ENCODE measurements around the gene PPP1R16B.

PPP1R16B gene

DNA sequence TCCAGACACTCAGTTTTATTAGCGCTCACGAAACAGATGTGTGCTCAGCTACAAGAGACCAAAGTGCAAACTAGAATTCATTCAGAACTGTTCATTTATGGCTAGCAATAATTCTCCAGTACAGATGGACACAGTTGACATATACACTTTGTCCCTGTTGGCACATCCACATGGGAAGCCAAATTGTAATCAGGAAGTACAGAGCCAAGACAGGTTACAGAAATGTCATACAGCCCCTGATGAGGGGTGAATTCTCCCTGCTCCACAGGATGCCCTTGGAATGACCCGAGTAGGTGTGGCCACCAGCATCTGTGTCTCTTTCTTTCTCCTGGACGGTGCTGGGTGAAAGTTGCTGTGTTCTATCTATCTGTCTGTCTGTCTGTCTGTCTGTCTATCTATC lies 164.2 kb downstream of the PPP1R16B start:
- H3K4me1 ChIP-seq (ENCODE audit: low read depth, poor library complexity, severe bottlenecking), result no peaks in the 10 kb centered on the region
- no peak overlapping the region for H3K4me3 ChIP-seq (IDR thresholded peaks at IDR 0.05; ENCODE audit: insufficient read depth, low read depth, low read length)
- no peak overlapping the region for H3K4me2 ChIP-seq
- H3K9ac ChIP-seq, result no peak overlapping the region
- no peaks in the 10 kb centered on the region for H4K20me1 ChIP-seq (ENCODE audit: insufficient read depth)
- no peak overlapping the region for H2AFZ ChIP-seq (ENCODE audit: low read depth)
- no peaks in the 10 kb centered on the region for H3K36me3 ChIP-seq (ENCODE audit: insufficient read depth)
- peaks cover 9% of the 10 kb centered on the region; the same call in 1 of the 2 replicates for H3K79me2 ChIP-seq (ENCODE audit: insufficient read depth, low read depth)
- H3K27me3 ChIP-seq (ENCODE audit: insufficient read depth, low read depth), result no peaks in the 10 kb centered on the region
- TF ChIP-seq, protein P1, sequence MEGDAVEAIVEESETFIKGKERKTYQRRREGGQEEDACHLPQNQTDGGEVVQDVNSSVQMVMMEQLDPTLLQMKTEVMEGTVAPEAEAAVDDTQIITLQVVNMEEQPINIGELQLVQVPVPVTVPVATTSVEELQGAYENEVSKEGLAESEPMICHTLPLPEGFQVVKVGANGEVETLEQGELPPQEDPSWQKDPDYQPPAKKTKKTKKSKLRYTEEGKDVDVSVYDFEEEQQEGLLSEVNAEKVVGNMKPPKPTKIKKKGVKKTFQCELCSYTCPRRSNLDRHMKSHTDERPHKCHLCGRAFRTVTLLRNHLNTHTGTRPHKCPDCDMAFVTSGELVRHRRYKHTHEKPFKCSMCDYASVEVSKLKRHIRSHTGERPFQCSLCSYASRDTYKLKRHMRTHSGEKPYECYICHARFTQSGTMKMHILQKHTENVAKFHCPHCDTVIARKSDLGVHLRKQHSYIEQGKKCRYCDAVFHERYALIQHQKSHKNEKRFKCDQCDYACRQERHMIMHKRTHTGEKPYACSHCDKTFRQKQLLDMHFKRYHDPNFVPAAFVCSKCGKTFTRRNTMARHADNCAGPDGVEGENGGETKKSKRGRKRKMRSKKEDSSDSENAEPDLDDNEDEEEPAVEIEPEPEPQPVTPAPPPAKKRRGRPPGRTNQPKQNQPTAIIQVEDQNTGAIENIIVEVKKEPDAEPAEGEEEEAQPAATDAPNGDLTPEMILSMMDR (conservative IDR thresholded peaks at IDR 0.05; ENCODE audit: low read depth, low read length), result no peak
- no peak overlapping the region for H3K27ac ChIP-seq

DNA sequence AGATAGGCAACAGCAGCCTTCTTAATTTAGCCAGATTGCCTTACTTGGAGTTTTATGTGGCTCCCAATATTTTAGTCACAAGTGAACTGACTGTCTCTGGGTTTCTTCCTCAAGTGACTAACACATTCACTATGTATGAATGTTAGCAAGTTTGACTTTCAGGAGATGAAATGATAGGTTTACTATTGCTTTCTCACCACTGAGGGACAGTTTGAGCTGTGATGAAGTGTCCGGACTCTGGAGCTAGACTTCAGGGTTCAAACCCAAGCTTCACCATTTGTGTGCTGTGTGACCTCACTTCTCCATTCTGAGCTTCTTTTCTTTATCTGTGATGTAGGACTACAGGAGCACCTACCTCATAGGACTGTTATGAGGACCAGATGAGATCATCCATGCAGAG lies 164.8 kb downstream of the PPP1R16B start:
- Histone ChIP-seq H3K4me2 (no peak overlapping the region), H3K36me3 (ENCODE audit: insufficient read depth) (no peaks in the 10 kb centered on the region), H3K4me1 (ENCODE audit: low read depth, poor library complexity, severe bottlenecking) (peaks cover 4% of the 10 kb centered on the region), H3K4me3 (IDR thresholded peaks at IDR 0.05; ENCODE audit: insufficient read depth, low read depth, low read length) (no peak overlapping the region), H3K27me3 (ENCODE audit: insufficient read depth, low read depth) (no peaks in the 10 kb centered on the region), H3K27ac (no peak overlapping the region), H2AFZ (ENCODE audit: low read depth) (no peak overlapping the region), H3K79me2 (ENCODE audit: insufficient read depth, low read depth) (peaks cover 9% of the 10 kb centered on the region; the same call in 1 of the 2 replicates), H4K20me1 (ENCODE audit: insufficient read depth) (no peaks in the 10 kb centered on the region), H3K9ac (no peak overlapping the region)
- TF ChIP-seq, protein P1 (conservative IDR thresholded peaks at IDR 0.05; ENCODE audit: low read depth, low read length), result no peak
